HEK293 (cell line): ENCODE data around the gene TMEM126B.

ENCODE experiments used
- ZBTB48 ChIP-seq: fragments of 450-650 bp; formaldehyde crosslinking; IDR thresholded peaks from 2 replicates; pipeline ENCODE4 v1.5.1; 2016; ENCODE audit warnings: missing biosample characterization, missing genetic modification characterization
- ZNF114 ChIP-seq: fragments of 450-650 bp; formaldehyde crosslinking; IDR thresholded peaks from 2 replicates; pipeline ENCODE4 v1.5.0; 2017; ENCODE audit warnings: missing biosample characterization, missing genetic modification characterization
- TF ChIP-seq, protein P1 (sequence below): fragments of 450-650 bp; formaldehyde crosslinking; IDR thresholded peaks from 2 replicates; pipeline ENCODE4 v1.5.1; 2017; ENCODE audit warnings: missing biosample characterization, missing genetic modification characterization

The TMEM126B gene

DNA sequence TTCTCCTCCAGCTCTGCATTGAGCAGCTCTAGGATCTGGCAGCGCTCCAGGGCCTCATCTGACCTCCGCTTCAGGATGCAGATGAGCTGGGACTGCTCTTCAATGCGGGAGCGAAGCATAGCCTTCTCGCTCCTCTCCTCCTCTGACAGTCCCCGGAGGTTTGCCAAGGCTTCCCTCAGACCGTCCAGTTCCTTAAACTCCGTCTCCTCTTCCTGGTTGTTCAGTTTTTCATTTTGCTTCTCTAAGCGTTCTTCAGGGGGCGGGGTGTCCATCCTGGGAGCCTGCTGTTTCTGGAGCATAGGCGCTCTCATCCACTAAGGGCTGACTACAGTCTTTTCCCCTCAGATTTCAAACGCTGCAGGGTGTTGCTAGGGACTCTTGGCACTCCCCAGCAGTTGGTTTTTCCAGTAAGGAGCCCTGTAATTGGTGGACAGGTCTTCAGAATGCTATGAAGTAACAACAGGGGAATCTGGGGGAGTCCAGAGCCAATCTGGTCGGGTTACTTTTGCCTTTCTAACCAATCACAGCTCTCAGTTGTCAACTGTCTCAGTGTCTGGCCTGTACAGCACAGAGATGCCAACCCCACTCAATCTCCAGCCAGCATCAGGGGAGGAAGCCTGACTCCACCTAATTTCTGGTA is 57.5 kb downstream of the TMEM126B start, which contains the start of gene CCDC89 (continued):
- TF ChIP-seq, protein P1, sequence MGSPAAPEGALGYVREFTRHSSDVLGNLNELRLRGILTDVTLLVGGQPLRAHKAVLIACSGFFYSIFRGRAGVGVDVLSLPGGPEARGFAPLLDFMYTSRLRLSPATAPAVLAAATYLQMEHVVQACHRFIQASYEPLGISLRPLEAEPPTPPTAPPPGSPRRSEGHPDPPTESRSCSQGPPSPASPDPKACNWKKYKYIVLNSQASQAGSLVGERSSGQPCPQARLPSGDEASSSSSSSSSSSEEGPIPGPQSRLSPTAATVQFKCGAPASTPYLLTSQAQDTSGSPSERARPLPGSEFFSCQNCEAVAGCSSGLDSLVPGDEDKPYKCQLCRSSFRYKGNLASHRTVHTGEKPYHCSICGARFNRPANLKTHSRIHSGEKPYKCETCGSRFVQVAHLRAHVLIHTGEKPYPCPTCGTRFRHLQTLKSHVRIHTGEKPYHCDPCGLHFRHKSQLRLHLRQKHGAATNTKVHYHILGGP (tag by site-specific recombination), result no peak
- TF ChIP-seq ZNF114 (no peak), ZBTB48 (tag by site-specific recombination) (peak; percentile 63; the same call in 1 of the 2 replicates)
